ENCODE measurements around the gene GPR137. TPM values are rescaled to one million over a fixed set of nuclear protein-coding genes. Genes with fewer than 3 reads are reported as not detected.

Gene GPR137
- total RNA-seq, 2 experiments from 2014 or later: 24.6 to 32.2 TPM

Other genes starting within 250 kb of the GPR137 start
- not detected for gene FLRT1, start 249.9 kb upstream of the GPR137 start, total RNA-seq
- 10 to 100 TPM in 1 of 2 experiments, 1 to 10 TPM in 1; 9.2 to 11.6 TPM for gene MACROD1, start 119.7 kb upstream of the GPR137 start, total RNA-seq
- gene STIP1, start 99.7 kb upstream of the GPR137 start, total RNA-seq: 100 to 1,000 TPM; 211 to 213 TPM
- 100 to 1,000 TPM; 190 to 207 TPM for gene FERMT3, start 79.1 kb upstream of the GPR137 start, total RNA-seq
- 10 to 100 TPM; 20.0 to 26.5 TPM for gene TRPT1, start 59.7 kb upstream of the GPR137 start, total RNA-seq
- 10 to 100 TPM; 70.2 to 82.1 TPM for gene NUDT22, start 59.6 kb upstream of the GPR137 start, total RNA-seq
- 10 to 100 TPM; 39.5 to 40.5 TPM for gene DNAJC4, start 55.3 kb upstream of the GPR137 start, total RNA-seq
- gene VEGFB, start 51.3 kb upstream of the GPR137 start, total RNA-seq: 10 to 100 TPM; 51.1 to 60.3 TPM
- 10 to 100 TPM; 21.9 to 24.8 TPM for gene FKBP2, start 44.8 kb upstream of the GPR137 start, total RNA-seq
- 10 to 100 TPM; 81.1 to 86.0 TPM for gene PPP1R14B, start 38.9 kb upstream of the GPR137 start, total RNA-seq
- gene PLCB3, start 34.3 kb upstream of the GPR137 start, total RNA-seq: 10 to 100 TPM; 11.6 to 12.4 TPM
- 10 to 100 TPM; 32.0 to 34.2 TPM for gene BAD, start 1.2 kb upstream of the GPR137 start, total RNA-seq
- gene KCNK4, start 5.5 kb downstream of the GPR137 start, total RNA-seq: not detected
- not detected for gene CATSPERZ, start 14.5 kb downstream of the GPR137 start, total RNA-seq
- gene ESRRA, start 19.7 kb downstream of the GPR137 start, total RNA-seq: 10 to 100 TPM; 24.8 to 32.0 TPM
- gene TRMT112, start 31.7 kb downstream of the GPR137 start, total RNA-seq: 100 to 1,000 TPM; 160 to 171 TPM
- gene PRDX5, start 32.3 kb downstream of the GPR137 start, total RNA-seq: 100 to 1,000 TPM in 1 of 2 experiments, 10 to 100 TPM in 1; 97.4 to 106 TPM
- 100 to 1,000 TPM; 103 to 127 TPM for gene CCDC88B, start 54.4 kb downstream of the GPR137 start, total RNA-seq
- 10 to 100 TPM; 31.0 to 43.0 TPM for gene RPS6KA4, start 73.3 kb downstream of the GPR137 start, total RNA-seq

Measured in activated CD4-positive, alpha-beta T cell treated with anti-CD3 and anti-CD28 coated beads, Interleukin-2, amount 10 ng/mL, durations not matched to agents 7 days and 5 days (primary cell).